HG03039 (cell line): Measurements from ENCODE around the gene RXFP4.
"Not testable (repeated sequence)": the region's sequence is repeated elsewhere in the genome, so short reads cannot be mapped to it uniquely, and the experiment has no call there.

Experiments used
- ATAC-seq: cut with Tn5 transposase; IDR thresholded peaks from one replicate; pipeline ENCODE4 v1.9.1; 2021; ENCODE audit warnings: mild to moderate bottlenecking, moderate library complexity; ENCODE audit not compliant: unreplicated experiment

Gene RXFP4

DNA sequence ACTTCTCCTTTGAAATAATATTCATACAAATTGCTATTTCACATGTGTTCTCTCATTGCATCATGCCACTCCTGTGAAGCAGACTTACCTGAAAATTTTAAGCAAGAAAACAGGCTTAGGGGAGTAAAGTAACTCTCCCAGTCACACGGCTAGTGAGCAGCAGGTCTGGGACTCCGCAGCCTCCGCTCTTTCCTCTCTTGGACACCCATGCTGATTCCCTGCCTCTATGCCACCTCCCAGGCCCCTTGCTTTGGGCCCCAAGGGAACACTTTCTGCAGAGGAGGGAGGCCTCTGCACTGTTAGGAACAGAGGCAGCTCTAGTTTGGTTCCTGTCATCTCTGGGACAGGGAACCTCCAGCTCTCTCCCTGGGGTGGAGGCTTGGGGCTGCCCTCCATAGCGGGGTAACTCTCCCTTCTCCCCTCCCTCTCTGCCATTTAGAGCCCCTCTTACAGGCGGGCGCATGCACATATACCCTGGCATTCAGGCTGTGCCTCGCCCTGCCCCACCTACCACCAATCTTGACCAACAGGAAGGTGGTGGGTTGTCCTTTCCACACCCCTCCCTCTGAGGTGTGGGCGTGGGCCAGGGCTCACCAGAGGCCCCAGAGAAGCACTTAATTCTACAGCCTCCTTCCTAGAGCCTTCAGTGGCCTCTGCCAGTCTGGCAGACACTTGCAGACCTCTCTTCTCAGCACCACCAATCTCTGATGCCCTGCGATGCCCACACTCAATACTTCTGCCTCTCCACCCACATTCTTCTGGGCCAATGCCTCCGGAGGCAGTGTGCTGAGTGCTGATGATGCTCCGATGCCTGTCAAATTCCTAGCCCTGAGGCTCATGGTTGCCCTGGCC is at the start of gene RXFP4:
Gene RXFP4, plus strand, starts transcription at position 646 of the 852 bp plus-strand sequence. Its CDS starts 72 bp downstream, at position 718.
- ATAC-seq = no peak

GRCh38 chr1:155892796-155893195 is 48.6 kb upstream of the RXFP4 start:
- no peak for ATAC-seq

DNA sequence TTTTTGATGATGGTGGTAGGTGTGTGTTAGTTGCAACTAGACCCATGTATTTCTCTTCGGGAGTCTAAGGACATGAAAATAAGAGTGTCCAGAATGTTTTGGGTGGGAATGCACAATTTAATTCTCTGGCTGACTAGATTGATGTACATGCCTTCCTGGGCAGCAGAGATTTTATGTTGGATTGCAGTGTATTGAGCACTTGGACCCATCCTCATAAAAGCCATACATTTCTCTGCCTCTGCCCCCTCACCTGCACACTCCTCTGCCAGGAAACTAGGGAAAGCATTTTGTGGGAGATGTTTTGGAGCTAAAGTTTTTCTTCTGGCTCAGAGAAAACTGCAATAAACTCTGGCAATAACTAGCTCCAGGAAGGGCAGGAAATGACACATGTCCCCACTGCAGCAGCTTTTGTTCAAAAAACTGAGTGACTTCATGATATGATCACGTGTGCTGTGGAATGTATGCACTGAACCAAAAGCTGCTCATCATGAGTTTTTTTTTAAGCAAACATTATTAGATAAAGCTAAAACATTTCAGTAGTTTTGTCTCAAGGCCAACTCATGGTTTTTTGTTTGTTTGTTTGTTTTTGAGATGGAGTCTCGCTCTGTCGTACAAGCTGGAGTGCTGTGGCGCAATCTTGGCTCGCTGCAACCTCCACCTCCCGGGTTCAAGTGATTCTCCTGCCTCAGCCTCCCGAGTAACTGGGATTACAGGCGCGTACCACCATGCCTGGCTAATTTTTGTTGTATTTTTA is 47.9 kb upstream of the RXFP4 start:
- ATAC-seq = no peak

DNA sequence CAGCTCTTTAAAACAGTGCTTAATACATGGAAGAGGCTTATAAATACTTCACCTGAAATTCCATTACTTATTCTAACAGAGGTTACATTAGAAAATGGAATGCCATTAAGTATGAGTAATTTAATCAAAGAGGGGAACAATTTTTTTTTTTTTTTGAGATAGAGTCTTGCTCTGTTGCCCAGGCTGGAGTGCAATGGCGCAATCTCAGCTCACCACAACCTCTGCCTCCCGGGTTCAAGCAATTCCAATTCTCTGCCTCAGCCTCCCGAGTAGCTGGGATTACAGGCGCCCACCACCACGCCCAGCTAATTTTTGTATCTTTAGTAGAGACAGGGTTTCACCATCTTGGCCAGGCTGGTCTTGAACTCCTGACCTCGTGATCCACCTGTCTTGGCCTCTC is 45.8 kb upstream of the RXFP4 start:
- ATAC-seq = not testable (repeated sequence)

DNA sequence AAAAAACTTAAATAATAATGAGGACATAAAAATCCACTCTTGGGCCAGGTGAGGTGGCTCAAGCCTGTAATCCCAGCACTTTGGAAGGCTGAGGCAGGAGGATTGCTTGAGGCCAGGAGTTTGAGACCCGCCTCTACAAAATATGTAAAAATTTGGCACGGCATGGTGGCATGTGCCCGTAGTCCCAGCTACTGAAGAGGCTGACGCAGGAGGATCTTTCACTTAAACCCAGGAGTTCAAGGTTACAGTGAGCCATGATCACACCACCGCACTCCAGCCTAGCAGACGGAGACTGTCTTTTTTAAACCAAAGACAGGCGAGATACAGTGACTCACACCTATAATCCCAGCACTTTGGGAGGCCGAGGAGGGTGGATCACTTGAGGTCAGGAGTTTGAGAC is 45.0 kb upstream of the RXFP4 start:
- ATAC-seq = not testable (repeated sequence)

- ATAC-seq = no peak
Measured at GRCh38 chr1:155897746-155898145, 43.7 kb upstream of the RXFP4 start.

DNA sequence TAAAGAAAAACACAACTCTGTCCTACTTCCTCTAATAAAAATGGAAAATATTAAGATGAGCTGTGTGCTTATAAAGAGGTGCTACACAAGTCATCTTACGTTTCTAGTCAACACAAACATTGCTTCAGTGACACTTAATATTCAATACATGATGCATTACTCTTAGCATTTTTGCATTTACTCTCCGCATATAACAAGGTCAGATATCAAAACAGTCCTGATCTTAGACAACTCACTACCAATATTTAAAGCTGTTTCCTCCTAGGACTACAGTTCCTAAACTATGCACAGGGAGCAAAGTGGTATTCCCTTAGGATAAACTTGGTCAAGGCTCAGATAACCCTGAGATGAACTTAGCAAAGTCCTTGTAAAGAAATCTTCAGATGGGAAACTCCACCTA is 42.5 kb upstream of the RXFP4 start:
- ATAC-seq = no peak

- no peak for ATAC-seq
Measured at GRCh38 chr1:155899683-155900082, 41.8 kb upstream of the RXFP4 start.

GRCh38 chr1:155900161-155900560 is 41.3 kb upstream of the RXFP4 start:
- no peak for ATAC-seq

DNA sequence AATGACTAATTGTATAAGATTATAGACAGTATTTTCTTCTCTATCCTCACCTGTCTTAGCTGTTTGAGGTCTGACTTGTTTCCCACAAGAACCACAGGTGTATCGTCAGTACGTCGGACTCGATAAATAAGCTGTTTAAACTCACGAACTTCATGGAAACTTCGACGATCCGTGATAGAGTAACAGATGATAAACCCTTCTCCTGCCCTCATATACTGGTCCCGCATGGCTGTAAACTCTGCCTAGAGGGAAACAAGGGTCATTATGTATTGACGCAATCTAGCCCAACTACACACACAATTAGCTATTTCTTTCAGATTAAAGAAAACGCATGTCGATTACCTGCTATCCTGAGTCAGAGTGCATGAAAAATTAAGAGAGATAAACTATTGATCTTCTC is 37.2 kb upstream of the RXFP4 start:
- ATAC-seq = no peak

DNA sequence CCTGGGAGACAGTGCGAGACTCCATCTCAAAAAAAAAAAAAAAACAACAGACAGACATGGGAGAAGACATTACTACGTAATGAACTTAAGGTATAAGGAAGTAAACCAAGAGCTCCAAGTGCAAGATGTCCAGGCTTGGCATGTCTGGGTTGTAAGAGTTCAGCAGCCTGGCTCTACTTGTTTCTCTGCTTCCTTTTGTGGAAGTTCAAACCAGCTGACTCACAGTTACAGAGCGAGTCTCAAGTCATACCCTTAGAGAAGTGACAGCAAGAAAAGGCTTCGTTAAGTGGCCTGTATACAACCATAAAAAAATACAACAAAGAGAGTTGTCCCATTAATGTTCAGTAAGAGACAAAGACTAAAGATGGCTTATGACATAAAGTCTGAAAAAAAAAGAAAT is 31.5 kb upstream of the RXFP4 start:
- no peak for ATAC-seq

DNA sequence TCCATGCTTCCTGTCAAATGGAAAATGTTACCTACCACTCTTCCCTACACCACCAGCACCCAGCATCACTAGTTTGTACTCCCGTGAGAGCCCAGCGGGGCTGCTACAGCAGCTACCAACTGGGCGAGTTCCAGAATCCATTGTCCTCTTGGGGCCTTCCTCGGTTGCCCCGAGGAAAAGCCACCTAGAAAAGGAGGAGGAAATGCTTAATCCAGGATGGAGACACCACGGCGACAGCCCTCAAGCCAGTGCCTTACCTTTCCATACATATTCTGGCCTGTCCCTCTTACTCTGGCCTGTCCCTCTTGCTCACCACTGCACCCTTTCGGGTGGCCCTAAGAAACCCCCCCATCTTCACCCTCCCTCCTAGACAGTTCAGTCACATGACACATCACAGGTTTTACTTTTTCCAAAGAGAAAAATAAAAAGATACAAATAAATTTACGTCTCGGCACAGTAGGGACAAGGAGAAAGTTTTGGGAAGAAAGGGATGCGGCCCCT is 30.8 kb upstream of the RXFP4 start:
- ATAC-seq = peak; percentile 25

DNA sequence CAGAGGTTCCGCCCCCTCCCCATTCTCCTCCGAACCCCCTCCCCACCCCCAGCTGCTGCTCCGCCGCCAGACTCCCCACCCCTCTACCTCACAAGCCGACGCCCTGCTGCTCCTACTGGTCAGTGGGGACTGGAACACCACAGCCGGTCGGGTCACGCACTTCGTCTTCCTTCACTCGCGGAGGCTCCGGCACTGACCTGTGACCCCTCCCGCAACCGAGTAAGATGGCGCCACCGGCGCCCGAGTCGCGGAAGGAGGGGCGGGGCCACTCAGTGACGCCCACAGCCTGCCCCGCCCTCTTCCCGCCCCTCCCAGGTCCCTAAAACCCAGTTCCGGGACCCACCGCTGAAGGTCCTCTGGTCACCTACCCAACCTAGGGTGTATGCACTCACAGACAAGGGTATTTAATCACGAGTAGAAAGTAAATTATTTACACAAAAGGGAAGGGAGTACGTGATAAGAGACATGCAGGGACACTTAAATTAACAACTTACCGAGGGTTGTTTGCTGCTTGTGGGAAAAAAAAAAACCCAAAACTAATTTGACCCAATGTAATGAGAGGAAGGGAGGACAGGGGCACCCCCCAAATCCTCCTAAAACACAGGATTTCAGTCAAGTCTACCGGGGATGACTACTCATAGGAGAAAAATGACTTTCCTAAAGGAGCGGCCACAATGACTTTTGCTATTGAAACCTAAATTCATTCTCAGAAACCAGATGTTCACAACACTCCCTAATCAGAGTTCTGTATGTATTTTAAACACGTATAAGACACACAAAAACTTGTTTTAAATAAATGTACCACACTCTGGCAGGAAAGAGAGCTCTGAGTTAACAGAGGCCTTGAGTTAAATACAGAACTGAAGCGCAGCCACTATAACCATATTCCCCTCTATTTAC is 30.0 kb upstream of the RXFP4 start, which contains the start of gene RIT1:
Gene RIT1, minus strand, starts transcription at position 194 of the 900 bp plus-strand sequence. CDS start 588 bp downstream, outside the sequence.
- ATAC-seq = peak; percentile 69

DNA sequence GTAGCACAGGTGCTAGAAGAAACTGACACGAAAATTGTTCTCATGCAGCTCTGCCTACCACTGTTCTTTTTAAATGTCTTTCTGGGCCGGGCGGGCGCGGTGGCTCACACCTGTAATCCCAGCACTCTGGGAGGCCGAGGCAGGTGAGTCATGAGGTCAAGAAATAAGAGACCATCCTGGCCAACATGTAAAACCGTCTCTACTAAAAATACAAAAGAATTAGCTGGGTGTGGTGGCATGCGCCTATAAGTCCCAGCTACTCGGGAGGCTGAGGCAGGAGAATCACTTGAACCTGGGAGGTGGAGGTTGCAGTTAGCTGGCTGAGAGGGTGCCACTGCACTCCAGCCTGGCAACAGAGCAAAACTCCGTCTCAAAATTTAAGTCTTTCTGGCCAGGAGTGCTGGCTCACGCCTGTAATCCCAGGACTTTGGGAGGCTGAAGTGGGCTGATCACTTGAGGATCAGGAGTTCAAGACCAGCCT is 29.3 kb upstream of the RXFP4 start:
- no peak for ATAC-seq

DNA sequence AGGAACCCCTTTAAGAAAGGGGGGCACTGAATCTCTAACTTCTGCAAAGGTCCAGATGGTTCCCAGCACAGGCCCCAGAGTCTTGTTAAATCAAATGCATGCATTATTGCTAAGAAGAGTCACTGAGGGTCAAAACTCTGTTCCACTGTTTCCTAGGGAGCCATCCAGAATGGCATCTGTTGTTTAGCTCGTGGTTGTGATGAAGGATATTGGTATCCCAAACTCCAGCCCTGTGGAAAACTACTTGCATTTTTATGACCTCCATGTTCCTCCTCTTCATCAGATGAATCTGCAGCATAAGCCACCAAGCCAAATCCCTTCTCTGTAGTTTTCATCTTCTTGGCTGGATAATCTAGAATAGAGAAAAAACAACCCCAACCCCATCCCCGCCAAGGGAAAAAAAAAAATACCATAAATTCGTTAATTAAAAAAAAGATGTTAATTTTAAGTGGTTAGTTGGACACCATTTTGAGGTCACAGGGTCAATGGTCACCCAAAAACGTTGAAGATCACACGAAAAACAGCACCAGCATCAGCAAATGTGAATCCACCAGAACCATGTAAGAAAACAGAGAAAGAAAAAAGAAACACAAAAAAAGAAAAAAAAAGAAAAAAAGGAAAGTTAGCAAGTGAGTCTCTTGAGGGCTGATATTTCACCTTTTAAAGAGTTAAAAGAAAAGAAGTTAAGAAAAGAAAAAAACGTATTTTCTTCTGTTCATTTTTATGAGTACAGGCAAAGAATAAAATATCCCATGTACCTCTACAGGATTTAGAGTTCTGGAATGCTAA is 27.3 kb upstream of the RXFP4 start:
- ATAC-seq = no peak

GRCh38 chr1:155918660-155919059 is 22.8 kb upstream of the RXFP4 start:
- no peak for ATAC-seq

DNA sequence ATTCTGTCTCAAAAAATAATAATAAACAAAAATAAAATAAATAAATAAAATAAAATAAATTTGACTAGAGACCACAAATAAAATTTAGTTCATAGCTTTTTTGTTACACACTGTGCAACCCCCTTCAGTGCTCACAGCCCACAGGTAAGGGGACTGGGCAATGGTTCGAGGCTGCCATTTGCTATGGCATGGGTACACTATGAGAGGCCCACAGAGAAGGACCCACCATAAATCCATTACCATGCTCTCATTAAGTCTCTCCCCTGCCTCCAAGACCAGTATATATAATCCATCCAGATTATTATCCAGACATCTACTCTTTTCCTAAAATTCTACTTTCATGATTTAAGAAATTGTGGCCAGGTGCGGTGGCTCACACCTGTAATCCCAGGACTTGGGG is 21.6 kb upstream of the RXFP4 start:
- no peak for ATAC-seq

DNA sequence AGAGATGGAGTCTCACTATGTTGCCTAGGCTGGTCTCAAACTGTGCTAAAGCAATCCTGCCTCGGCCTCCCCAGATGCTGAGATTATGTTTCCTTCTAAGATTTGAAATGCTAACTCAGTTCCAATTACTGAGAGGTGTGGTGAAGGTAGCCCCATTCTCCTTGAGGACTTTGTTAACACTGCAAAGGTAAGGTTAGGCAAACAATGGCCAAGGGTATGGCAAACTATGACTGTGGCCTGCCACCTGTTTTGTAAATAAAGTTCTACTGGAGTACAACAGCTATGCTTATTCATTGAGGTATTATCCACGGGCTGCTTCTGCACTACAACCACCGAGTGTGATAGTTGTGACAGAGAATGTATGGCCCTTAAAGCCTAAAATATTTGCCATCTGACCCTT is 20.7 kb upstream of the RXFP4 start:
- no peak for ATAC-seq

GRCh38 chr1:155925506-155925905 is 15.9 kb upstream of the RXFP4 start:
- ATAC-seq = no peak

GRCh38 chr1:155929057-155929456 is 12.4 kb upstream of the RXFP4 start:
- ATAC-seq = no peak
